ENCODE measurements around the gene CBY1. TPM values are rescaled to one million over a fixed set of nuclear protein-coding genes. Genes with fewer than 3 reads are reported as not detected.

Gene CBY1
- total and polyA plus RNA-seq, 2 donors (not counting 1 experiment from before 2014, with no cell fraction given) = 14.5 to 42.3 TPM

- Histone ChIP-seq H3K79me2 (ENCODE audit: control insufficient read depth, insufficient read depth, low read length) (no peaks in the 10 kb centered on the region), H2AFZ (ENCODE audit: low read length) (no peak overlapping the region), H3K27me3 (ENCODE audit: control insufficient read depth, insufficient read depth, low read length) (no peaks in the 10 kb centered on the region), H3K27ac (ENCODE audit: insufficient read depth, low read length) (no peak overlapping the region), H3K4me1 (ENCODE audit: control insufficient read depth, extremely low read depth, insufficient read depth, low read length) (peaks cover 6% of the 10 kb centered on the region), H3K4me3 (replicated peaks in 1 of 4; ENCODE audit: control extremely low read depth in 1 of 4, insufficient read depth in 1 of 4, low read depth in 3 of 4, low read length in 4 of 4) (no peak overlapping the region), H4K20me1 (ENCODE audit: control insufficient read depth, extremely low read depth, insufficient read depth, low read length) (no peaks in the 10 kb centered on the region), H3K4me2 (ENCODE audit: extremely low read depth, insufficient read depth, low read length) (no peak overlapping the region), H3K9ac (ENCODE audit: insufficient read depth, low read length) (no peak overlapping the region), H3K36me3 (ENCODE audit: control insufficient read depth, insufficient read depth, low read length) (no peaks in the 10 kb centered on the region), H3K9me3 (ENCODE audit: control insufficient read depth, insufficient read depth, low read depth, low read length) (no peaks in the 10 kb centered on the region)
- TF ChIP-seq EZH2 (IDR thresholded peaks at IDR 0.05; ENCODE audit: low read length, missing control alignments) = no peak
- TF ChIP-seq CTCF (conservative IDR thresholded peaks at IDR 0.05 in 1 of 2, IDR thresholded peaks at IDR 0.05 in 1 of 2; ENCODE audit: low read depth in 1 of 2, low read length in 2 of 2) = no peak
- no peak for DNase-seq (ENCODE audit: low read depth in 2 of 2)
These were observed 46.2 kb upstream of the CBY1 start for GRCh38 chr22:38610234-38610633.

- Histone ChIP-seq H3K4me1 (ENCODE audit: control insufficient read depth, extremely low read depth, insufficient read depth, low read length) (peaks cover 1% of the 10 kb centered on the region), H2AFZ (ENCODE audit: low read length) (no peak overlapping the region), H3K9me3 (ENCODE audit: control insufficient read depth, insufficient read depth, low read depth, low read length) (no peaks in the 10 kb centered on the region), H4K20me1 (ENCODE audit: control insufficient read depth, extremely low read depth, insufficient read depth, low read length) (no peaks in the 10 kb centered on the region), H3K36me3 (ENCODE audit: control insufficient read depth, insufficient read depth, low read length) (no peaks in the 10 kb centered on the region), H3K27ac (ENCODE audit: insufficient read depth, low read length) (no peak overlapping the region), H3K9ac (ENCODE audit: insufficient read depth, low read length) (no peak overlapping the region), H3K4me2 (ENCODE audit: extremely low read depth, insufficient read depth, low read length) (no peak overlapping the region), H3K27me3 (ENCODE audit: control insufficient read depth, insufficient read depth, low read length) (no peaks in the 10 kb centered on the region), H3K79me2 (ENCODE audit: control insufficient read depth, insufficient read depth, low read length) (no peaks in the 10 kb centered on the region), H3K4me3 (replicated peaks in 1 of 4; ENCODE audit: control extremely low read depth in 1 of 4, insufficient read depth in 1 of 4, low read depth in 3 of 4, low read length in 4 of 4) (no peak overlapping the region)
- no peak for DNase-seq (ENCODE audit: low read depth in 2 of 2)
- TF ChIP-seq CTCF (conservative IDR thresholded peaks at IDR 0.05 in 1 of 2, IDR thresholded peaks at IDR 0.05 in 1 of 2; ENCODE audit: low read depth in 1 of 2, low read length in 2 of 2) (no peak), EZH2 (IDR thresholded peaks at IDR 0.05; ENCODE audit: low read length, missing control alignments) (no peak)
These were observed 44.9 kb upstream of the CBY1 start for GRCh38 chr22:38611559-38611958.

GRCh38 chr22:38612217-38613006 is 44.0 kb upstream of the CBY1 start:
- Histone ChIP-seq H3K4me3 (replicated peaks in 1 of 4; ENCODE audit: control extremely low read depth in 1 of 4, insufficient read depth in 1 of 4, low read depth in 3 of 4, low read length in 4 of 4) (no peak overlapping the region), H2AFZ (ENCODE audit: low read length) (no peak overlapping the region), H3K4me2 (ENCODE audit: extremely low read depth, insufficient read depth, low read length) (no peak overlapping the region), H3K9me3 (ENCODE audit: control insufficient read depth, insufficient read depth, low read depth, low read length) (no peaks in the 10 kb centered on the region), H3K27me3 (ENCODE audit: control insufficient read depth, insufficient read depth, low read length) (no peaks in the 10 kb centered on the region), H3K79me2 (ENCODE audit: control insufficient read depth, insufficient read depth, low read length) (no peaks in the 10 kb centered on the region), H3K4me1 (ENCODE audit: control insufficient read depth, extremely low read depth, insufficient read depth, low read length) (no peaks in the 10 kb centered on the region), H3K27ac (ENCODE audit: insufficient read depth, low read length) (no peak overlapping the region), H3K36me3 (ENCODE audit: control insufficient read depth, insufficient read depth, low read length) (no peaks in the 10 kb centered on the region), H4K20me1 (ENCODE audit: control insufficient read depth, extremely low read depth, insufficient read depth, low read length) (no peaks in the 10 kb centered on the region), H3K9ac (ENCODE audit: insufficient read depth, low read length) (no peak overlapping the region)
- TF ChIP-seq CTCF (conservative IDR thresholded peaks at IDR 0.05 in 1 of 2, IDR thresholded peaks at IDR 0.05 in 1 of 2; ENCODE audit: low read depth in 1 of 2, low read length in 2 of 2) (no peak), EZH2 (IDR thresholded peaks at IDR 0.05; ENCODE audit: low read length, missing control alignments) (no peak)
- DNase-seq (ENCODE audit: low read depth in 2 of 2) = no peak

All from fibroblast of lung (primary cell).